Mesendoderm (in vitro differentiated cells): ENCODE data around the gene SPECC1L.

Experiments
- DNase-seq: peaks from one replicate; pipeline ENCODE4 v3.0.0; 2013
- H2AK5ac ChIP-seq: 2 replicates; pipeline ENCODE4 v1.6.1; 2013; ENCODE audit warnings: low read length, inconsistent platforms
- H2BK120ac ChIP-seq: 2 replicates; pipeline ENCODE4 v1.6.1; 2013; ENCODE audit warnings: low read depth, mild to moderate bottlenecking, low read length, moderate library complexity, mixed read lengths
- H2BK15ac ChIP-seq: replicated peaks from 2 replicates; pipeline ENCODE4 v1.6.1; 2013; ENCODE audit warnings: low read depth, mild to moderate bottlenecking, moderate library complexity
- H2BK5ac ChIP-seq: 2 replicates; pipeline ENCODE4 v1.6.1; 2013; ENCODE audit warnings: low read length, inconsistent platforms
- H3K18ac ChIP-seq: 2 replicates; pipeline ENCODE4 v1.6.1; 2013; ENCODE audit warnings: mild to moderate bottlenecking, low read length, mixed read lengths
- H3K23ac ChIP-seq: one replicate; pipeline ENCODE4 v1.6.1; 2013; ENCODE audit warnings: low read length
- H3K27ac ChIP-seq: 2 replicates; pipeline ENCODE4 v1.5.1; 2013; ENCODE audit warnings: low read depth, mild to moderate bottlenecking, inconsistent platforms, low read length, moderate library complexity
- H3K27me3 ChIP-seq: 2 replicates; pipeline ENCODE4 v1.6.1; 2013; ENCODE audit warnings: low read length, control low read depth, mild to moderate bottlenecking, inconsistent platforms; ENCODE audit not compliant: insufficient read depth, poor library complexity
- H3K36me3 ChIP-seq: 2 replicates; pipeline ENCODE4 v1.6.1; 2013; ENCODE audit warnings: low read length, inconsistent platforms; ENCODE audit not compliant: control insufficient read depth, insufficient read depth
- H3K4ac ChIP-seq: one replicate; pipeline ENCODE4 v1.6.1; 2013; ENCODE audit warnings: low read depth, mild to moderate bottlenecking, low read length, moderate library complexity
- H3K4me1 ChIP-seq: 2 replicates; pipeline ENCODE4 v1.6.1; 2013; ENCODE audit warnings: low read depth, low read length, inconsistent platforms; ENCODE audit not compliant: control insufficient read depth
- H3K4me2 ChIP-seq: 2 replicates; pipeline ENCODE4 v1.6.1; 2013; ENCODE audit warnings: low read length
- H3K4me3 ChIP-seq: 2 replicates; pipeline ENCODE4 v1.5.1; 2013; ENCODE audit warnings: mild to moderate bottlenecking, low read length
- H3K56ac ChIP-seq: one replicate; pipeline ENCODE4 v1.6.1; 2013; ENCODE audit warnings: low read length
- H3K79me1 ChIP-seq: 2 replicates; pipeline ENCODE4 v1.6.1; 2013; ENCODE audit warnings: low read length, inconsistent platforms
- H3K79me2 ChIP-seq: 2 replicates; pipeline ENCODE4 v1.6.1; 2013; ENCODE audit warnings: mild to moderate bottlenecking, low read length; ENCODE audit not compliant: control insufficient read depth, insufficient read depth
- H3K9ac ChIP-seq: 2 replicates; pipeline ENCODE4 v1.6.1; 2013; ENCODE audit warnings: low read length, inconsistent platforms
- H4K5ac ChIP-seq: one replicate; pipeline ENCODE4 v1.6.1; 2013; ENCODE audit warnings: low read length
- H4K8ac ChIP-seq: one replicate; pipeline ENCODE4 v1.6.1; 2013; ENCODE audit warnings: low read depth, mild to moderate bottlenecking, control low read depth, low read length, moderate library complexity
- WGBS: extraction: QIAGEN DNeasy Blood & Tissue Kit; methylation state at CpG from one replicate; pipeline ENCODE4 v1.1.7; 2013; ENCODE audit warnings: low lambda C conversion rate, missing lambda C conversion rate; ENCODE audit not compliant: insufficient coverage; ENCODE audit errors: extremely low coverage; 5-methylcytosine and 5-hydroxymethylcytosine counted together

SPECC1L gene

GRCh38 chr22:24465566-24465965 is 194.9 kb downstream of the SPECC1L start:
- Histone ChIP-seq H4K8ac (no peak overlapping the region), H2BK120ac (no peak overlapping the region), H3K79me2 (no peaks in the 10 kb centered on the region), H3K27me3 (no peaks in the 10 kb centered on the region), H3K79me1 (no peaks in the 10 kb centered on the region), H3K9ac (no peak overlapping the region), H2AK5ac (peak overlapping the region; percentile 30), H3K36me3 (no peaks in the 10 kb centered on the region), H3K18ac (no peak overlapping the region), H3K56ac (no peak overlapping the region), H2BK5ac (no peak overlapping the region), H2BK15ac (no peak overlapping the region), H3K4me2 (no peak overlapping the region), H3K27ac (no peak overlapping the region), H3K4me3 (no peak overlapping the region), H3K23ac (no peak overlapping the region), H3K4ac (no peak overlapping the region), H4K5ac (no peak overlapping the region), H3K4me1 (peaks cover 11% of the 10 kb centered on the region)
- DNase-seq: peak; percentile 92
- no CpG with 5 or more reads among the region's 5 CpGs for WGBS

GRCh38 chr22:24465975-24466374 is 195.3 kb downstream of the SPECC1L start:
- no peak overlapping the region for H3K23ac ChIP-seq
- peaks cover 7% of the 10 kb centered on the region for H3K4me1 ChIP-seq
- no peak overlapping the region for H4K8ac ChIP-seq
- H2AK5ac ChIP-seq: peak overlapping the region; percentile 30
- no peak overlapping the region for H2BK5ac ChIP-seq
- no peak overlapping the region for H3K4ac ChIP-seq
- H3K27me3 ChIP-seq: no peaks in the 10 kb centered on the region
- H3K36me3 ChIP-seq: no peaks in the 10 kb centered on the region
- no peak overlapping the region for H3K4me2 ChIP-seq
- no peaks in the 10 kb centered on the region for H3K79me1 ChIP-seq
- no peak overlapping the region for H3K27ac ChIP-seq
- H2BK120ac ChIP-seq: no peak overlapping the region
- no peak overlapping the region for H3K4me3 ChIP-seq
- H4K5ac ChIP-seq: no peak overlapping the region
- H3K79me2 ChIP-seq: no peaks in the 10 kb centered on the region
- H3K9ac ChIP-seq: no peak overlapping the region
- no peak overlapping the region for H2BK15ac ChIP-seq
- no CpG with 5 or more reads among the region's 3 CpGs for WGBS
- DNase-seq: no peak
- H3K56ac ChIP-seq: no peak overlapping the region
- H3K18ac ChIP-seq: no peak overlapping the region

GRCh38 chr22:24466716-24467328 is 196.2 kb downstream of the SPECC1L start:
- Histone ChIP-seq H3K4ac (no peak overlapping the region), H4K5ac (no peak overlapping the region), H2AK5ac (no peak overlapping the region), H3K9ac (no peak overlapping the region), H3K79me2 (no peaks in the 10 kb centered on the region), H2BK120ac (no peak overlapping the region), H3K4me2 (no peak overlapping the region), H3K18ac (no peak overlapping the region), H3K27ac (no peak overlapping the region), H3K79me1 (no peaks in the 10 kb centered on the region), H3K23ac (no peak overlapping the region), H2BK15ac (no peak overlapping the region), H3K4me3 (no peak overlapping the region), H3K4me1 (peaks cover 6% of the 10 kb centered on the region), H4K8ac (no peak overlapping the region), H3K36me3 (no peaks in the 10 kb centered on the region), H3K27me3 (no peaks in the 10 kb centered on the region), H2BK5ac (no peak overlapping the region), H3K56ac (peak overlapping the region; percentile 28)
- WGBS: no CpG with 5 or more reads among the region's 1 CpG
- DNase-seq: no peak

- no peak overlapping the region for H2BK120ac ChIP-seq
- H3K18ac ChIP-seq: no peak overlapping the region
- no peaks in the 10 kb centered on the region for H3K79me1 ChIP-seq
- no peak overlapping the region for H3K9ac ChIP-seq
- H2BK5ac ChIP-seq: no peak overlapping the region
- DNase-seq: no peak
- H4K8ac ChIP-seq: no peak overlapping the region
- no peak overlapping the region for H3K4me3 ChIP-seq
- no peaks in the 10 kb centered on the region for H3K36me3 ChIP-seq
- H3K4ac ChIP-seq: no peak overlapping the region
- no peaks in the 10 kb centered on the region for H3K27me3 ChIP-seq
- H3K56ac ChIP-seq: no peak overlapping the region
- H3K79me2 ChIP-seq: no peaks in the 10 kb centered on the region
- peak overlapping the region; percentile 15 for H3K23ac ChIP-seq
- H2BK15ac ChIP-seq: no peak overlapping the region
- H3K4me1 ChIP-seq: peaks cover 6% of the 10 kb centered on the region
- no peak overlapping the region for H3K4me2 ChIP-seq
- H4K5ac ChIP-seq: no peak overlapping the region
- no peak overlapping the region for H2AK5ac ChIP-seq
- no peak overlapping the region for H3K27ac ChIP-seq
- WGBS: no CpG with 5 or more reads among the region's 2 CpGs
Observed at GRCh38 chr22:24467340-24467739, 196.7 kb downstream of the SPECC1L start.
